A549 (cell line): ENCODE measurements around the gene POLQ. TPM values are rescaled to one million over a fixed set of nuclear protein-coding genes. Genes with fewer than 3 reads are reported as not detected.

Source experiments
- ATAC-seq, 2 experiments: fragments of 200-7000 bp in 1 of 2; fragments of >200 bp in 1 of 2; cut with Nextera tagmentation in 1 of 2; cut with Tn5 transposase in 1 of 2; 3 replicates each; pipeline versions ENCODE4 v1.8.0 to v1.9.1; 2018 to 2020; ENCODE audit warnings: mild to moderate bottlenecking in 1 of 2, moderate library complexity in 1 of 2
- CTCF ChIA-PET: fragments of 300-600 bp; sonication (Branson Sonifier 250); formaldehyde crosslinking; extraction: SDS; loops from one replicate; lab custom pipeline; 2021; ENCODE audit warnings: antibody characterized with exemption, inconsistent platforms; lab: Yijun Ruan, JAX
- POLR2A ChIA-PET: fragments of 350-600 bp; formaldehyde crosslinking; extraction: SDS; loops from one replicate; lab custom pipeline; 2021; ENCODE audit warnings: antibody characterized with exemption, inconsistent platforms; lab: Yijun Ruan, JAX
- DNase-seq, 2 experiments: peaks; one replicate each; pipeline versions ENCODE4 v3.0.0 to v3.0.0-alpha.2; 2011 to 2016; ENCODE audit warnings: low read depth in 1 of 2, low spot score in 1 of 2
- FAIRE-seq: peaks from 2 replicates; lab custom pipeline; 2011; peaks lifted over from hg19 to GRCh38; lab: Jason Lieb, UNC
- H3K27ac ChIP-seq, 2 experiments: fragments of >200 bp; sonication (Bioruptor Twin); formaldehyde crosslinking; 3 replicates each; pipeline ENCODE4 v1.5.1; 2016 to 2017
- H3K4me1 ChIP-seq: fragments of >200 bp; sonication (Bioruptor Twin); formaldehyde crosslinking; 3 replicates; pipeline ENCODE4 v1.6.1; 2016
- H3K4me2 ChIP-seq: fragments of >200 bp; sonication (Bioruptor Twin); formaldehyde crosslinking; 3 replicates; pipeline ENCODE4 v1.6.1; 2016
- H3K4me3 ChIP-seq: fragments of >200 bp; sonication (Bioruptor Twin); formaldehyde crosslinking; 3 replicates; pipeline ENCODE4 v1.5.1; 2016
- H3K9me3 ChIP-seq: fragments of >200 bp; sonication (Bioruptor Twin); formaldehyde crosslinking; 3 replicates; pipeline ENCODE4 v1.6.1; 2016
- CBX8 ChIP-seq: fragments of 200-600 bp; sonication (generic); IDR thresholded peaks from 2 replicates; pipeline ENCODE4 v1.6.1; 2016
- CEBPB ChIP-seq, 2 experiments: fragments of >200 bp in 1 of 2; sonication (Bioruptor Twin) in 1 of 2; formaldehyde crosslinking in 1 of 2; IDR thresholded peaks; 2 replicates each; pipeline ENCODE4 v1.6.1; 2012 to 2016
- CTCF ChIP-seq: fragments of >200 bp; sonication (Bioruptor Twin); formaldehyde crosslinking; IDR thresholded peaks from 3 replicates; pipeline ENCODE4 v1.5.1; 2016
- EHMT2 ChIP-seq: fragments of 200-600 bp; sonication (generic); IDR thresholded peaks from 2 replicates; pipeline ENCODE4 v1.6.1; 2016; ENCODE audit warnings: antibody characterized with exemption, low read depth, mild to moderate bottlenecking, moderate library complexity
- FOSL2 ChIP-seq, 2 experiments: fragments of 450-650 bp in 1 of 2; fragments of >200 bp in 1 of 2; sonication (Bioruptor Twin) in 1 of 2; formaldehyde crosslinking; IDR thresholded peaks; 2 replicates each; pipeline versions ENCODE4 v1.5.0 to v1.6.1; 2016 to 2020; ENCODE audit warnings: mild to moderate bottlenecking in 1 of 2, moderate library complexity in 1 of 2
- FOXS1 ChIP-seq: fragments of 250-450 bp; sonication (Bioruptor Pico); IDR thresholded peaks from 2 replicates; pipeline ENCODE4 v1.5.0; 2020; ENCODE audit warnings: mild to moderate bottlenecking, moderate library complexity
- GATA3 ChIP-seq: IDR thresholded peaks from 2 replicates; pipeline ENCODE4 v1.6.1; 2012; ENCODE audit warnings: borderline replicate concordance
- HDAC2 ChIP-seq: fragments of 200-600 bp; sonication (generic); IDR thresholded peaks from 2 replicates; pipeline ENCODE4 v1.6.1; 2016
- HMGXB4 ChIP-seq: fragments of 250-450 bp; sonication (Bioruptor Pico); IDR thresholded peaks from 2 replicates; pipeline ENCODE4 v1.5.0; 2021; ENCODE audit warnings: mild to moderate bottlenecking, moderate library complexity, borderline replicate concordance
- HOXB13 ChIP-seq: fragments of 250-450 bp; sonication (Bioruptor Pico); IDR thresholded peaks from 2 replicates; pipeline ENCODE4 v1.5.0; 2020; ENCODE audit warnings: low read depth, mild to moderate bottlenecking, moderate library complexity
- JUNB ChIP-seq: fragments of >200 bp; sonication (Bioruptor Twin); formaldehyde crosslinking; IDR thresholded peaks from 2 replicates; pipeline ENCODE4 v1.6.1; 2016
- MAFK ChIP-seq: fragments of 450-650 bp; IDR thresholded peaks from 2 replicates; pipeline ENCODE4 v1.6.1; 2014; ENCODE audit not compliant: partially characterized antibody
- MAX ChIP-seq: IDR thresholded peaks from 2 replicates; pipeline ENCODE4 v1.6.1; 2012
- MAZ ChIP-seq: fragments of 150-350 bp; IDR thresholded peaks from 2 replicates; pipeline ENCODE4 v1.6.1; 2014; ENCODE audit warnings: antibody characterized with exemption, low read depth, low read length, borderline replicate concordance
- NR3C1 ChIP-seq: fragments of >200 bp; sonication (Bioruptor Twin); formaldehyde crosslinking; IDR thresholded peaks from 3 replicates; pipeline ENCODE4 v1.6.1; 2017
- POLR2A ChIP-seq: IDR thresholded peaks from 2 replicates; pipeline ENCODE4 v1.6.1; 2012; ENCODE audit warnings: mild to moderate bottlenecking, low read length
- POLR2AphosphoS2 ChIP-seq: conservative IDR thresholded peaks from 2 replicates; pipeline ENCODE4 v1.6.1; 2012; ENCODE audit warnings: low read length, improper control_type of control experiment, inconsistent platforms
- RAD21 ChIP-seq, 2 experiments: fragments of >200 bp in 1 of 2; sonication (Bioruptor Twin) in 1 of 2; formaldehyde crosslinking in 1 of 2; IDR thresholded peaks in 1 of 2; conservative IDR thresholded peaks in 1 of 2; 2 replicates in 1 of 2; 3 replicates in 1 of 2; pipeline ENCODE4 v1.6.1; 2012 to 2018; ENCODE audit warnings: inconsistent platforms in 1 of 2
- TP53 ChIP-seq: fragments of 250-450 bp; sonication (Bioruptor Pico); IDR thresholded peaks from 2 replicates; pipeline ENCODE4 v1.5.0; 2021; ENCODE audit warnings: mild to moderate bottlenecking, moderate library complexity
- ZFP36 ChIP-seq: fragments of 450-650 bp; IDR thresholded peaks from 2 replicates; pipeline ENCODE4 v1.6.1; 2014; ENCODE audit warnings: borderline replicate concordance; ENCODE audit not compliant: partially characterized antibody
- ZNF302 ChIP-seq: fragments of 250-450 bp; sonication (Bioruptor Pico); IDR thresholded peaks from 2 replicates; pipeline ENCODE4 v1.9.0; 2021; ENCODE audit warnings: inconsistent platforms, mild to moderate bottlenecking, moderate library complexity
- WGBS: methylation state at CpG from one replicate; pipeline ENCODE4 v1.1.6; 2017; ENCODE audit errors: missing lambda C conversion rate; 5-methylcytosine and 5-hydroxymethylcytosine counted together
- polyA plus RNA-seq, 4 experiments: library from polyadenylated mRNA; depleted of rRNA in 3 of 4; stranded (reverse); fragments of >200 nt; fragmentation: RNase III in 1 of 4; extraction: RNeasy Plus Mini Kit Qiagen cat#74134 plus additional on column Dnase treatment in 1 of 4; gene quantifications; 2 replicates in 3 of 4; 3 replicates in 1 of 4; pipeline ENCODE4 v1.2.3, GENCODE V29; 2011 to 2017

POLQ gene
- polyA plus RNA-seq, 2 of the 4 experiments (the other 2 are of a cell fraction), result 9.9 to 12.4 TPM

DNA sequence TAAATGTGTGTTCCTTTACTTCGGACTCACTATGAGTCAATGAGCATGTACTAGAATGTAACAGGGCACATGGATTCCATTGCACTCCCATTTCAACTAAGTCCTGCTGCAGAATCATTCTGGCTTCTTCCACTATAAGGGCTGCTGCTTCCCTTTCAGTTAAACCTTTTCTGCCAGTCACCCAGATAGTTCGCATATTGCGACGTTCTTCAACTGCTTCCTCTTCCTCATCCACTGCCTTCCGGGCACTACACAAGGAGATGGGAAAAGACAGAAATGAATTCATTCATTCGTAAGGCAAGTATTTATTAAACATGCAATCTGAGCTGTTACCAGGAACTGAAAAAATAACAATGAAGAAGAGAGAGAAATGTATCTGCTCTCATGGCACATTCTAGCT lies 55.6 kb downstream of the POLQ start:
- no peak overlapping the region for H3K4me2 ChIP-seq
- 98% methylated on average over 6 of the region's 6 CpGs for WGBS

DNA sequence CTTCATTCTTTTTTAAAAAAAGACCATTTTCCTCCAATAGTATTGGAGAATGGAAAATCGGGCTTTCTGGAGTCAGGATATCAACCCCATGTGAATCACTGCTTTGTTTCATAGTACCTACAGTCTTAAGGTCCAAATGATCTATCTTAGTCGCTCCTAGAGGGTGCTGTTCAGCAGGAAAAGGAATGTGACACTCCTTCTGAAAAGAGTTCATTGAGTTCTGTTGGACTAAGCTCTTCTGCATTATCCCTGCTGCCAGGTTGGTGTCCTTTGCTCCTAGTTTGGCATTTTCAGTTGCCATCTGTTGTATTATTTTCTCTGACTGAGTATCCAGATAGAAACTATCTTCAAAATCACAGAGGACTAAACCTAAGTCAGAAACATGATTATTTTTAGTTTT lies 57.2 kb downstream of the POLQ start:
- peak; percentile 42 to 50; a peak in 2 of 6 replicates for ATAC-seq
- FAIRE-seq, result no peak
- H3K9me3 ChIP-seq, result no peaks in the 10 kb centered on the region
- 82% methylated on average over 2 of the region's 2 CpGs for WGBS
- H3K4me1 ChIP-seq, result peaks cover 1% of the 10 kb centered on the region; the same call in 2 of the 3 replicates
- no peak overlapping the region for H3K4me3 ChIP-seq
- ChIA-PET CTCF (interaction anchor here (1.1 to 1.2 kb wide), 2 partner anchors 13 to 694 kb away, joined by 3 to 6 read pairs; no protein-coding TSS in a partner anchor), POLR2A (no interaction called here)
- H3K4me2 ChIP-seq, result no peak overlapping the region
- no peak for DNase-seq
- H3K27ac ChIP-seq, result no peak overlapping the region
- TF ChIP-seq NR3C1 (no peak), CTCF (0 out of 3 replicates have a peak, but pooled peaks have one; percentile 15)

More for the DNA sequence above, 55.6 kb downstream of the POLQ start:
- TF ChIP-seq HOXB13 (CRISPR knock-in tag) (no peak), CEBPB (IDR thresholded peaks at IDR 0.05) (no peak), RAD21 (conservative IDR thresholded peaks at IDR 0.05 in 1 of 2, IDR thresholded peaks at IDR 0.05 in 1 of 2) (no peak), JUNB (no peak), FOXS1 (no peak), CBX8 (no peak), FOSL2 (IDR thresholded peaks at IDR 0.05) (no peak), FOSL2 (CRISPR knock-in tag; IDR thresholded peaks at IDR 0.05) (no peak), HDAC2 (no peak), NR3C1 (no peak), ZFP36 (no peak), ZNF302 (no peak), MAZ (no peak)
- TF ChIP-seq, all 56 proteins: peak for 0
- no peak overlapping the region for H3K27ac ChIP-seq
- FAIRE-seq, result no peak
- no peak for DNase-seq
- CTCF ChIA-PET, result no interaction called here
- no peaks in the 10 kb centered on the region for H3K4me1 ChIP-seq
- no peaks in the 10 kb centered on the region for H3K9me3 ChIP-seq
- no peak overlapping the region for H3K4me3 ChIP-seq
- no peak for ATAC-seq
- POLR2A ChIA-PET, result no interaction called here

GRCh38 chr3:121483290-121483689 lies 62.5 kb downstream of the POLQ start:
- FAIRE-seq, result peak; percentile 46

More at GRCh38 chr3:121483290-121483689, 62.5 kb downstream of the POLQ start:
- Histone ChIP-seq H3K4me1 (peaks cover 17% of the 10 kb centered on the region; the same call in 2 of the 3 replicates), H3K4me2 (peak overlapping the region; percentile 48; the same call in 2 of the 3 replicates), H3K4me3 (no peak overlapping the region), H3K27ac (0 out of 6 replicates have a peak overlapping the region, but pooled peaks of 1 of the 2 experiments have one; percentile 15), H3K9me3 (no peaks in the 10 kb centered on the region)
- ChIA-PET POLR2A (no interaction called here), CTCF (no interaction called here)
- WGBS, result 70% methylated on average over 1 of the region's 1 CpG
- ATAC-seq (peak in 1 of 2 experiments; percentile 46; a peak in 2 of 6 replicates), DNase-seq (no peak)
- TF ChIP-seq HMGXB4 (CRISPR knock-in tag) (no peak), JUNB (no peak), EHMT2 (no peak), NR3C1 (no peak), TP53 (CRISPR knock-in tag) (no peak), POLR2A (no peak), GATA3 (no peak), MAX (no peak), POLR2AphosphoS2 (no peak), MAFK (no peak)
